Fibroblast of lung (primary cell): Measurements from ENCODE around the gene MS4A10. TPM values are rescaled to one million over a fixed set of nuclear protein-coding genes. Genes with fewer than 3 reads are reported as not detected.

Experiments
- DNase-seq, 2 donors: peaks; one replicate each; pipeline versions ENCODE4 v3.0.0 to v3.0.0-alpha.2; 2010; ENCODE audit warnings: low read depth in 2 of 2
- H2AFZ ChIP-seq: 2 replicates; pipeline ENCODE4 v1.5.1; 2012; ENCODE audit warnings: low read length, control low read depth, inconsistent platforms
- H3K27ac ChIP-seq: 2 replicates; pipeline ENCODE4 v1.5.1; 2011; ENCODE audit warnings: low read length, control low read depth; ENCODE audit not compliant: insufficient read depth
- H3K27me3 ChIP-seq: 2 replicates; pipeline ENCODE4 v1.5.1; 2011; ENCODE audit warnings: mild to moderate bottlenecking, low read length; ENCODE audit not compliant: control insufficient read depth, insufficient read depth
- H3K36me3 ChIP-seq: 2 replicates; pipeline ENCODE4 v1.5.1; 2011; ENCODE audit warnings: low read length; ENCODE audit not compliant: control insufficient read depth, insufficient read depth
- H3K4me1 ChIP-seq: 2 replicates; pipeline ENCODE4 v1.5.1; 2011; ENCODE audit warnings: low read length; ENCODE audit not compliant: control insufficient read depth, insufficient read depth; ENCODE audit errors: extremely low read depth
- H3K4me2 ChIP-seq: 2 replicates; pipeline ENCODE4 v1.5.1; 2011; ENCODE audit warnings: low read length, control low read depth; ENCODE audit not compliant: insufficient read depth; ENCODE audit errors: extremely low read depth
- H3K4me3 ChIP-seq, 4 experiments: fragments of 200-600 bp in 1 of 4; sonication (generic) in 1 of 4; replicated peaks in 1 of 4; 2 replicates each; pipeline ENCODE4 v1.5.1; 2011 to 2016; ENCODE audit warnings: low read length in 4 of 4, low read depth in 3 of 4, mild to moderate bottlenecking in 3 of 4, control low read depth in 2 of 4, inconsistent platforms in 1 of 4, mixed read lengths in 1 of 4; ENCODE audit not compliant: insufficient read depth in 1 of 4; ENCODE audit errors: control extremely low read depth in 1 of 4
- H3K79me2 ChIP-seq: 2 replicates; pipeline ENCODE4 v1.5.1; 2012; ENCODE audit warnings: mild to moderate bottlenecking, low read length, inconsistent platforms; ENCODE audit not compliant: control insufficient read depth, insufficient read depth
- H3K9ac ChIP-seq: 2 replicates; pipeline ENCODE4 v1.5.1; 2011; ENCODE audit warnings: mild to moderate bottlenecking, low read length, control low read depth; ENCODE audit not compliant: insufficient read depth
- H3K9me3 ChIP-seq: 2 replicates; pipeline ENCODE4 v1.5.1; 2012; ENCODE audit warnings: low read depth, low read length; ENCODE audit not compliant: control insufficient read depth, insufficient read depth
- H4K20me1 ChIP-seq: 2 replicates; pipeline ENCODE4 v1.5.1; 2011; ENCODE audit warnings: low read length; ENCODE audit not compliant: control insufficient read depth, insufficient read depth; ENCODE audit errors: extremely low read depth
- CTCF ChIP-seq, 2 donors: IDR thresholded peaks in 1 of 2; conservative IDR thresholded peaks in 1 of 2; 1 replicate in 1 of 2; 2 replicates in 1 of 2; pipeline ENCODE4 v1.5.1; 2011 to 2012; ENCODE audit warnings: low read length in 2 of 2, control low read depth in 1 of 2, inconsistent platforms in 1 of 2, low read depth in 1 of 2, mild to moderate bottlenecking in 1 of 2
- EZH2 ChIP-seq: IDR thresholded peaks from 2 replicates; pipeline ENCODE4 v1.5.1; 2012; ENCODE audit warnings: low read length, control low read depth, mild to moderate bottlenecking; ENCODE audit errors: missing control alignments
- polyA plus RNA-seq, 2 donors: library from polyadenylated mRNA; depleted of rRNA in 1 of 2; stranded (reverse) in 1 of 2; unstranded in 1 of 2; fragments of >200 nt; gene quantifications; 2 replicates each; pipeline ENCODE4 v1.2.1, GENCODE V29; 2011 to 2012; ENCODE audit warnings: missing spikeins in 1 of 2
- total RNA-seq: library from RNA; depleted of rRNA; stranded (reverse); fragments of >200 nt; gene quantifications from 2 replicates; pipeline ENCODE4 v1.2.1, GENCODE V29; 2014

The MS4A10 gene
- total and polyA plus RNA-seq, 2 donors (not counting 1 experiment from before 2014, with no cell fraction given), result not detected

- H3K4me3 ChIP-seq, result no peak overlapping the region
- H3K9me3 ChIP-seq, result no peaks in the 10 kb centered on the region
- H3K4me2 ChIP-seq, result no peak overlapping the region
- no peaks in the 10 kb centered on the region for H3K36me3 ChIP-seq
- no peaks in the 10 kb centered on the region for H3K79me2 ChIP-seq
- no peak overlapping the region for H2AFZ ChIP-seq
- DNase-seq, result no peak
- no peaks in the 10 kb centered on the region for H3K4me1 ChIP-seq
- no peak overlapping the region for H3K9ac ChIP-seq
- no peaks in the 10 kb centered on the region for H4K20me1 ChIP-seq
- H3K27me3 ChIP-seq, result no peaks in the 10 kb centered on the region
- no peak overlapping the region for H3K27ac ChIP-seq
- TF ChIP-seq EZH2, result no peak
Measured at GRCh38 chr11:60810569-60810968, 25.4 kb downstream of the MS4A10 start.

GRCh38 chr11:60813324-60813723, 28.2 kb downstream of the MS4A10 start:
- Histone ChIP-seq H3K4me1 (no peaks in the 10 kb centered on the region), H3K27ac (no peak overlapping the region), H3K9ac (no peak overlapping the region), H3K27me3 (no peaks in the 10 kb centered on the region), H3K4me3 (no peak overlapping the region), H3K9me3 (no peaks in the 10 kb centered on the region), H3K4me2 (no peak overlapping the region), H4K20me1 (no peaks in the 10 kb centered on the region), H2AFZ (no peak overlapping the region), H3K79me2 (no peaks in the 10 kb centered on the region), H3K36me3 (no peaks in the 10 kb centered on the region)
- TF ChIP-seq CTCF (conservative IDR thresholded peaks at IDR 0.05 in 1 of 2, IDR thresholded peaks at IDR 0.05 in 1 of 2; ENCODE audit: low read depth in 1 of 2, low read length in 2 of 2) (no peak), EZH2 (no peak)
- no peak for DNase-seq

GRCh38 chr11:60814112-60814511, 29.0 kb downstream of the MS4A10 start:
- Histone ChIP-seq H3K27me3 (peaks cover 2% of the 10 kb centered on the region), H2AFZ (no peak overlapping the region), H3K9ac (no peak overlapping the region), H3K27ac (no peak overlapping the region), H3K79me2 (no peaks in the 10 kb centered on the region), H3K4me2 (no peak overlapping the region), H3K9me3 (no peaks in the 10 kb centered on the region), H4K20me1 (no peaks in the 10 kb centered on the region), H3K4me3 (no peak overlapping the region), H3K36me3 (no peaks in the 10 kb centered on the region), H3K4me1 (no peaks in the 10 kb centered on the region)
- no peak for DNase-seq
- no peak for TF ChIP-seq CTCF (conservative IDR thresholded peaks at IDR 0.05 in 1 of 2, IDR thresholded peaks at IDR 0.05 in 1 of 2; ENCODE audit: low read depth in 1 of 2, low read length in 2 of 2)
- TF ChIP-seq EZH2, result no peak
